Smooth muscle cell of the coronary artery (primary cell): Measurements from ENCODE around the gene VWF. TPM values are rescaled to one million over a fixed set of nuclear protein-coding genes. Genes with fewer than 3 reads are reported as not detected.

ENCODE experiments used
- total RNA-seq: library from RNA; depleted of rRNA; stranded (reverse); fragments of >200 nt; gene quantifications from 2 replicates; pipeline ENCODE4 v1.2.3, GENCODE V29; 2014; ENCODE audit warnings: low replicate concordance

The VWF gene
- 0.75 and 5.5 TPM in 2 replicates for total RNA-seq

GRCh38 chr12:6124411-6125309, at the start of gene VWF:
Gene VWF, minus strand, starts transcription at chr12:6124670. Its CDS starts 1,474 bp downstream, at chr12:6123196.

GRCh38 chr12:5945071-5946008, 179.1 kb downstream of the VWF start, which contains the start of gene ANO2:
Gene ANO2, minus strand, starts transcription at chr12:5945259. Its CDS starts 42 bp downstream, at chr12:5945217.

Other genes with a start within 250 kb of the VWF start
- 0.82 TPM in 1 of 2 replicates, not detected in the other for gene ANO2, start 179.4 kb downstream of the VWF start, total RNA-seq
- gene CD9, start 75.7 kb upstream of the VWF start, total RNA-seq = 104 and 263 TPM in 2 replicates
- under 0.01 and 0.08 TPM in 2 replicates for gene PLEKHG6, start 186.0 kb upstream of the VWF start, total RNA-seq
- gene TNFRSF1A, start 217.4 kb upstream of the VWF start, total RNA-seq = 54.4 and 102 TPM in 2 replicates